ENCODE results near the gene G2E3. TPM values are rescaled to one million over a fixed set of nuclear protein-coding genes. Genes with fewer than 3 reads are reported as not detected.
"Not testable (repeated sequence)": the region's sequence is repeated elsewhere in the genome, so short reads cannot be mapped to it uniquely, and the experiment has no call there.

G2E3 gene
- total and polyA plus RNA-seq, 4 experiments from 2014 or later = 9.7 to 32.0 (median 22.4) TPM

DNA sequence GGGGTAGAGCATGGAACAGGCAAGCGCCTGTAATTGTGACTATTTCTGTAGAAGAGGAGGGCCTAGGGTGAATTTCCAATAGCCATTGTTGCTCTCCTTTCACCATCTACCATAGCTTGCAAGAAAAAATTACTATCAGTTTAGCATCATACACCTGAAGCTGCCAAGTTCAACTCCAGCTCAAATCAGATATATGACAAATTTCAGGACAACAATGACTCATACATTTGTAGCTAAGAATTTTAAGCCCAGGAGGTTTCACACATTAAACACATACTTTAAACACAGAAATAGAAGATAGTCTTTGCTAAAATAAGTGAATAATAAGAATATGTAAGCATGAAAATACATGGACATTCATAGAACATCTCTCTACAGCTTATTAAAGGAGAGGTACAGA, 17.6 kb upstream of the G2E3 start:
- ChIA-PET POLR2A (ENCODE audit: partially characterized antibody) (no interaction called here), CTCF (ENCODE audit: partially characterized antibody) (interaction anchor here (0.8 kb wide), 1 partner anchor 15 kb away, joined by 3 read pairs; no protein-coding TSS in a partner anchor)
- intact Hi-C loops (cut with micrococcal nuclease) = no loop called here
- Mint-ChIP-seq H3K27ac (no peak overlapping the region), H3K4me3 (no peak overlapping the region), H3K27me3 (peaks cover 3 to 6% of the 10 kb centered on the region in 2 donors), H3K36me3 (no peaks in the 10 kb centered on the region), H3K9me3 (no peaks in the 10 kb centered on the region), H3K4me1 (no peaks in the 10 kb centered on the region)
- H3K9me3 ChIP-seq (ENCODE audit: control insufficient read depth in 1 of 2, low read length in 2 of 2) = no peaks in the 10 kb centered on the region
- H3K4me1 ChIP-seq (ENCODE audit: insufficient read depth, low read length) = no peaks in the 10 kb centered on the region
- no peak for DNase-seq
- no peaks in the 10 kb centered on the region for H3K36me3 ChIP-seq (ENCODE audit: insufficient read depth, low read length)
- no peaks in the 10 kb centered on the region for H3K27me3 ChIP-seq (ENCODE audit: insufficient read depth, low read length)
- H3K27ac ChIP-seq (ENCODE audit: low read depth, low read length) = no peak overlapping the region
- H3K4me3 ChIP-seq (ENCODE audit: low read length in 2 of 2) = no peak overlapping the region

DNA sequence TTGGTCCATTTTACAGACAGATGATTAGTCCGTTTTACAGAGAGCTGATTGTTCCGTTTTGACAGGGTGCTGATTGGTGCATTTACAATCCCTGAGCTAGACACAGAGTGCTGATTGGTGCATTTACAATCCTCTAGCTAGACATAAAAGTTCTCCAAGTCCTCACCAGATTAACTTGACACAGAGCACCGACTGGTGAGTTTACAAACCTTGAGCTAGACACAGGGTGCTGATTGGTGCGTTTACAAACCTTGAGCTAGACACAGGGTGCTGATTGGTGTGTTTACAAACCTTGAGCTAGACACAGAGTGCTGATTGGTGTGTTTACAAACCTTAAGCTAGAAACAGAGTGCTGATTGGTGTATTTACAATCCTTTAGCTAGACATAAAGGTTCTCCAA, 12.2 kb upstream of the G2E3 start:
- H3K9me3 Mint-ChIP-seq; H3K36me3 ChIP-seq (ENCODE audit: insufficient read depth, low read length); H3K36me3 Mint-ChIP-seq; H3K27me3 ChIP-seq (ENCODE audit: insufficient read depth, low read length); DNase-seq; H3K4me1 Mint-ChIP-seq; H3K4me1 ChIP-seq (ENCODE audit: insufficient read depth, low read length); intact Hi-C loops (cut with micrococcal nuclease); H3K9me3 ChIP-seq (ENCODE audit: control insufficient read depth in 1 of 2, low read length in 2 of 2); POLR2A ChIA-PET (ENCODE audit: partially characterized antibody); H3K4me3 Mint-ChIP-seq; H3K27ac ChIP-seq (ENCODE audit: low read depth, low read length); H3K27ac Mint-ChIP-seq; H3K4me3 ChIP-seq (ENCODE audit: low read length in 2 of 2): not testable (repeated sequence)
- CTCF ChIA-PET (ENCODE audit: partially characterized antibody) = interaction anchor here (1.4 kb wide), 1 partner anchor 26 kb away, joined by 6 read pairs; no protein-coding TSS in a partner anchor
- H3K27me3 Mint-ChIP-seq = peaks cover 11 to 21% of the 10 kb centered on the region in 2 donors

DNA sequence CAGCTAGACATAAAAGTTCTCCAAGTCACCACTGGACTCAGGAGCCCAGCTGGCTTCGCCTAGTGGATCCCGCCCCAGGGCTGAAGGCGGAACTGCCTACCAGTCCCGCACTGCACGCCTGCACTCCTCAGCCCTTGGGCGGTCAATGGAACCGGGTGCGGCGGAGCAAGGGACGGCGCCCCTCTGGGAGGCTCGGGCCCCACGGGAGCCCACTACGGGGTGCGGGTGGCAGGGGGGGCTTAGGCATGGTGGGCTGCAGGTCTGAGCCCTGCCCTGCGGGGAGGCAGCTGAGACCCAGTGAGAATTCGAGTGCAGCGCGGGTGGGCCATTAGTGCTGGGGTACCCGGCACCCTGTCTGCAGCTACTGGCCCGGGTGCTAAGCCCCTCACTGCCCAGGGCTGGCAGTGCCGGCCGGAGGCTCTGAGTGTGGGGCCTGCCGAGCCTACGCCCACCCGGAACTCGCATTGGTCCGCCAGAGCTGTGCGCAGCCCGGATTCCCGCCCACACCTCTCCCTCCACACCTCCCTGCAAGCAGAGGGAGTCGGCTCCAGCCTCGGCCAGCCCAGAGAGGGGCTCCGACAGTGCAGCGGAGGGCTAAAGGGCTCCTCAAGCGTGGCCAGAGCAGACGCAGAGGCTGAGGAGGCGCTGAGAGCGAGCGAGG, 11.4 kb upstream of the G2E3 start:
- no peaks in the 10 kb centered on the region for H3K9me3 ChIP-seq (ENCODE audit: control insufficient read depth in 1 of 2, low read length in 2 of 2)
- Mint-ChIP-seq H3K4me3 (no peak overlapping the region), H3K36me3 (no peaks in the 10 kb centered on the region), H3K27ac (no peak overlapping the region), H3K9me3 (peaks cover 0 to 3% (median 0%) of the 10 kb centered on the region in 8 donors), H3K27me3 (peaks cover 7 to 24% of the 10 kb centered on the region in 2 donors), H3K4me1 (no peaks in the 10 kb centered on the region)
- no peak overlapping the region for H3K4me3 ChIP-seq (ENCODE audit: low read length in 2 of 2)
- H3K4me1 ChIP-seq (ENCODE audit: insufficient read depth, low read length) = no peaks in the 10 kb centered on the region
- intact Hi-C loops (cut with micrococcal nuclease) = no loop called here
- peaks cover 4% of the 10 kb centered on the region for H3K27me3 ChIP-seq (ENCODE audit: insufficient read depth, low read length)
- ChIA-PET POLR2A (ENCODE audit: partially characterized antibody) (no interaction called here), CTCF (ENCODE audit: partially characterized antibody) (no interaction called here)
- no peak for DNase-seq
- H3K36me3 ChIP-seq (ENCODE audit: insufficient read depth, low read length) = no peaks in the 10 kb centered on the region
- H3K27ac ChIP-seq (ENCODE audit: low read depth, low read length) = no peak overlapping the region

GRCh38 chr14:30550335-30550734, 8.6 kb upstream of the G2E3 start:
- intact Hi-C loops (cut with micrococcal nuclease) = no loop called here
- Mint-ChIP-seq H3K4me3 (no peak overlapping the region), H3K9me3 (peaks cover 0 to 3% (median 0%) of the 10 kb centered on the region in 8 donors), H3K27me3 (peaks cover 7 to 23% of the 10 kb centered on the region in 2 donors), H3K27ac (no peak overlapping the region), H3K4me1 (no peaks in the 10 kb centered on the region), H3K36me3 (no peaks in the 10 kb centered on the region)
- Histone ChIP-seq H3K27ac (ENCODE audit: low read depth, low read length) (no peak overlapping the region), H3K4me3 (ENCODE audit: low read length in 2 of 2) (no peak overlapping the region), H3K27me3 (ENCODE audit: insufficient read depth, low read length) (peaks cover 4% of the 10 kb centered on the region), H3K36me3 (ENCODE audit: insufficient read depth, low read length) (no peaks in the 10 kb centered on the region), H3K9me3 (ENCODE audit: control insufficient read depth in 1 of 2, low read length in 2 of 2) (no peaks in the 10 kb centered on the region), H3K4me1 (ENCODE audit: insufficient read depth, low read length) (no peaks in the 10 kb centered on the region)
- POLR2A ChIA-PET (ENCODE audit: partially characterized antibody) = interaction anchor here (1.0 kb wide), 1 partner anchor 8 kb away, joined by 3 read pairs; the partner anchor contains the start of gene G2E3
- DNase-seq = no peak
- CTCF ChIA-PET (ENCODE audit: partially characterized antibody) = interaction anchor here (1.2 kb wide), 1 partner anchor 28 kb away, joined by 4 read pairs; no protein-coding TSS in a partner anchor

DNA sequence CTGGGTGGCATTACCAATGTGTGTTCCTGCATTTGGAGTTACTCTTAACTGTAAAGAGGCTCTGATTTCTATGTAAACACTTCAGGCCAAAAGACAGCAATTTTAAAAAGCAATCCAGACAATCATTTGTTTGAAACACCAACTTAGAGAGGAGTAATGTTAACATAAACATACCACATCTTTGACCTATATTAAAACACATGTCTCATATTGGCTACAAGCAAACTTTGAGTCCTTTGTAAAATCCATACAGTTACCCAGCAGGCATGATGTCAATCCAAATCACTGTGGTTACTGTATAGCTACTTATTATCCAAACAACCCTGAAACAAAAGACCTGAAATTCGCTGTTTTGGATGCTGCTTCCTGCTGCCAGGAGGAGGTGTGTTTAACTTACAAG, 7.5 kb upstream of the G2E3 start:
- H3K36me3 Mint-ChIP-seq = no peaks in the 10 kb centered on the region
- peaks cover 7 to 23% of the 10 kb centered on the region in 2 donors for H3K27me3 Mint-ChIP-seq
- ChIA-PET POLR2A (ENCODE audit: partially characterized antibody) (no interaction called here), CTCF (ENCODE audit: partially characterized antibody) (interaction anchor here (1.2 kb wide), 1 partner anchor 30 kb away, joined by 4 read pairs; no protein-coding TSS in a partner anchor)
- Histone ChIP-seq H3K4me3 (ENCODE audit: low read length in 2 of 2) (no peak overlapping the region), H3K9me3 (ENCODE audit: control insufficient read depth in 1 of 2, low read length in 2 of 2) (no peaks in the 10 kb centered on the region), H3K4me1 (ENCODE audit: insufficient read depth, low read length) (no peaks in the 10 kb centered on the region), H3K36me3 (ENCODE audit: insufficient read depth, low read length) (no peaks in the 10 kb centered on the region), H3K27ac (ENCODE audit: low read depth, low read length) (no peak overlapping the region), H3K27me3 (ENCODE audit: insufficient read depth, low read length) (peaks cover 4% of the 10 kb centered on the region)
- no peaks in the 10 kb centered on the region for H3K4me1 Mint-ChIP-seq
- no peak overlapping the region for H3K4me3 Mint-ChIP-seq
- intact Hi-C loops (cut with micrococcal nuclease) = no loop called here
- DNase-seq = no peak
- H3K9me3 Mint-ChIP-seq = peaks cover 0 to 3% (median 0%) of the 10 kb centered on the region in 8 donors
- no peak overlapping the region for H3K27ac Mint-ChIP-seq

DNA sequence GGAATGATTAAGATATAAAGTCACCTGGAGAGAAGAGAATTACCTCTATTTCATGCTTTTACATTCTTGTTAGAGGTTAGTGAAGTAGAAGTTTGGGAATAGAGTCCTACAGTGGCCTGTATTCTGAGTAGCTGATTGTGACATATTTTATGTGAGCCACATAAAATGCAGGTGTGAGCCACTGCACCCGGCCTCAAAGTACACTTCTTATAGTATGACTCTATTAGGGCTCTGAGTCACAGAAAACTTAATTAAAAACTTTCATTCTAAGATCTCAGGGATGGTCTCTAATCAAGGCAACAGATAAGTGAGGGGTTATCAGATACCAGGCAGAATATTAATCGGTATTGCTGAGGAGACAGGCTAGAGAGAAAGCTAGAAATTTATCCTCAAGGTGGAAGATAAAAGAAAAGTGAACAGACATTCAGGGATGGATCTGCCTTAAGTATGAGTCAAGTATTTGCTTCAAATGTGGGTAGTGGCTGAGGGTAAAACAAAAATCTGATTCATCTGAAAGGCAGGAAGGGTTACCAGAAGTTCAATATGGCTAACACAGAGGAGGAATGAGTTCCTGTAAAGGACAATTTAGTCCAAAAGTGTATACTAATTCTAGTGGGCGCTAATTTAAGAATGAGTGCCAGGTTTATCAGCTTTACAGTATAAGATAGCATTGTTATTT, 5.5 kb upstream of the G2E3 start:
- Mint-ChIP-seq H3K36me3 (no peaks in the 10 kb centered on the region), H3K4me1 (peaks cover 3 to 4% (median 4%) of the 10 kb centered on the region in 4 donors), H3K4me3 (no peak overlapping the region), H3K9me3 (no peaks in the 10 kb centered on the region), H3K27me3 (peaks cover 4 to 17% of the 10 kb centered on the region in 2 donors), H3K27ac (peak overlapping the region in 1 of 7 donors; percentile 73)
- no peak for DNase-seq
- no peak overlapping the region for H3K27ac ChIP-seq (ENCODE audit: low read depth, low read length)
- intact Hi-C loops (cut with micrococcal nuclease) = no loop called here
- H3K27me3 ChIP-seq (ENCODE audit: insufficient read depth, low read length) = peaks cover 4% of the 10 kb centered on the region
- no peaks in the 10 kb centered on the region for H3K36me3 ChIP-seq (ENCODE audit: insufficient read depth, low read length)
- ChIA-PET CTCF (ENCODE audit: partially characterized antibody) (no interaction called here), POLR2A (ENCODE audit: partially characterized antibody) (no interaction called here)
- no peaks in the 10 kb centered on the region for H3K9me3 ChIP-seq (ENCODE audit: control insufficient read depth in 1 of 2, low read length in 2 of 2)
- H3K4me3 ChIP-seq (ENCODE audit: low read length in 2 of 2) = no peak overlapping the region
- H3K4me1 ChIP-seq (ENCODE audit: insufficient read depth, low read length) = peaks cover 5% of the 10 kb centered on the region

- peaks cover 22 to 43% (median 28%) of the 10 kb centered on the region in 4 donors for H3K4me1 Mint-ChIP-seq
- intact Hi-C loops (cut with micrococcal nuclease) = loop anchor here (2.0 to 5.0 kb wide), 2 partner anchors 650 to 1519 kb away; partner anchors contain the start of gene ARHGAP5
- ChIA-PET CTCF (ENCODE audit: partially characterized antibody) (interaction anchor here (0.9 to 1.1 kb wide), 2 partner anchors 39 to 65 kb away, joined by 3 to 4 read pairs; no protein-coding TSS in a partner anchor), POLR2A (ENCODE audit: partially characterized antibody) (interaction anchor here (0.9 to 1.9 kb wide), 7 partner anchors 8 to 899 kb away, joined by 3 to 24 read pairs (median 3); partner anchors contain the start of genes DTD2 and SCFD1)
- H3K36me3 Mint-ChIP-seq = peaks cover 8 to 20% of the 10 kb centered on the region in 2 donors
- H3K4me3 Mint-ChIP-seq = peak overlapping the region; percentile 99 to 100 (median 100)
- H3K9me3 Mint-ChIP-seq = no peaks in the 10 kb centered on the region
- peak overlapping the region; percentile 91 to 99 (median 99) for H3K27ac Mint-ChIP-seq
- H3K27me3 Mint-ChIP-seq = no peaks in the 10 kb centered on the region
- Histone ChIP-seq H3K4me3 (ENCODE audit: low read length in 2 of 2) (peak overlapping the region; percentile 93 to 97), H3K36me3 (ENCODE audit: insufficient read depth, low read length) (no peaks in the 10 kb centered on the region), H3K9me3 (ENCODE audit: control insufficient read depth in 1 of 2, low read length in 2 of 2) (no peaks in the 10 kb centered on the region), H3K27ac (ENCODE audit: low read depth, low read length) (peak overlapping the region; percentile 82), H3K27me3 (ENCODE audit: insufficient read depth, low read length) (no peaks in the 10 kb centered on the region), H3K4me1 (ENCODE audit: insufficient read depth, low read length) (peaks cover 28% of the 10 kb centered on the region)
- no peak for DNase-seq
These were observed 640 bp upstream of the G2E3 start for GRCh38 chr14:30558362-30558674.

Data from CD4-positive, alpha-beta memory T cell (primary cell).